Measurements from ENCODE around the gene SHLD1.

The SHLD1 gene

DNA sequence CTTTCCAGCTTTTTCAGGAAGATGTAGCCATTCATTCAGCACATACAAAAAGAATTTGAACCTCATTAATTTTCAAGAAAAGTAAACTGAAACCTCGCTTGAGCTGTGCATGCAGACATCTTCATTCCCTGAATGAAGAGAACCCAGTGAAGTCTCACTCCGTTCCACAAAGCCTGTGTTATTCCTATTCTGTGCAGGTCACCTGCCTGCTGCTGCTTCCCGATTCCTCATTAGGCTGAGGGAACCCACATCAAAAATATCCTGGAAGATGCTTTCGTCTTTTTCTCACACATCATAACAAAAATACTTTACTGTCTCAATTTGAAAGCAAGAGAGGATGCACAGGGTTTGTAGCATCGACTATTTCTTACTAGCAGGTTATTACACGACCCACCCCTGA lies 160.0 kb downstream of the SHLD1 start:
- peak in 1 of 2 experiments; percentile 46 for DNase-seq

DNA sequence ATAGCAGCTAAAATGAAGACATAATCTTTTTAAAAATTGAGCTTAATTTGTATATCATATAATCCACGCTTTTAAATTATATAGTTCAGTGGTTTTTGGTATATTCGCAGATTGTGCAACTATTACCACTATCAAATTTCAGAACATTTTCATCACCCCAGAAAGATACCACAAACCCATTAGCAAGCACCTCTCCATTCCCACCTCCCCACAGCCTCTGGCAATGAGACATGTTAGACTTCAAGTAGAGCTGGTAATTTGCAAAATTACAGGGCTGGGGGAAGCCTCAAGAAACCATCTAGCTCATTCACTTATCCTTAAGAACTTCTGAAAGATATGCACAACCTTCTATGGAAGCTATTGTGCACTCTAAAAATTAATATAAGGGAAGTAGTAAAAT lies 163.0 kb downstream of the SHLD1 start:
- DNase-seq, result no peak

All from NCI-H526 (cell line).